GM12864 (cell line): ENCODE data around the gene CTU2.

ENCODE experiments used
- DNase-seq: peaks from one replicate; pipeline ENCODE4 v3.0.0-alpha.2; 2011; ENCODE audit warnings: low read depth
- H3K4me3 ChIP-seq: 2 replicates; pipeline ENCODE4 v1.5.1; 2011; ENCODE audit warnings: mild to moderate bottlenecking, low read depth, low read length, control low read depth
- TF ChIP-seq, protein P1 (sequence below): IDR thresholded peaks from 2 replicates; pipeline ENCODE4 v1.5.1; 2011; ENCODE audit warnings: low read depth, mild to moderate bottlenecking, moderate library complexity, low read length, control low read depth, inconsistent platforms; ENCODE audit errors: missing control alignments

The CTU2 gene

GRCh38 chr16:88754109-88754911 lies 48.0 kb downstream of the CTU2 start:
- H3K4me3 ChIP-seq, result no peak overlapping the region
- TF ChIP-seq, protein P1, sequence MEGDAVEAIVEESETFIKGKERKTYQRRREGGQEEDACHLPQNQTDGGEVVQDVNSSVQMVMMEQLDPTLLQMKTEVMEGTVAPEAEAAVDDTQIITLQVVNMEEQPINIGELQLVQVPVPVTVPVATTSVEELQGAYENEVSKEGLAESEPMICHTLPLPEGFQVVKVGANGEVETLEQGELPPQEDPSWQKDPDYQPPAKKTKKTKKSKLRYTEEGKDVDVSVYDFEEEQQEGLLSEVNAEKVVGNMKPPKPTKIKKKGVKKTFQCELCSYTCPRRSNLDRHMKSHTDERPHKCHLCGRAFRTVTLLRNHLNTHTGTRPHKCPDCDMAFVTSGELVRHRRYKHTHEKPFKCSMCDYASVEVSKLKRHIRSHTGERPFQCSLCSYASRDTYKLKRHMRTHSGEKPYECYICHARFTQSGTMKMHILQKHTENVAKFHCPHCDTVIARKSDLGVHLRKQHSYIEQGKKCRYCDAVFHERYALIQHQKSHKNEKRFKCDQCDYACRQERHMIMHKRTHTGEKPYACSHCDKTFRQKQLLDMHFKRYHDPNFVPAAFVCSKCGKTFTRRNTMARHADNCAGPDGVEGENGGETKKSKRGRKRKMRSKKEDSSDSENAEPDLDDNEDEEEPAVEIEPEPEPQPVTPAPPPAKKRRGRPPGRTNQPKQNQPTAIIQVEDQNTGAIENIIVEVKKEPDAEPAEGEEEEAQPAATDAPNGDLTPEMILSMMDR, result no peak
- DNase-seq, result no peak

DNA sequence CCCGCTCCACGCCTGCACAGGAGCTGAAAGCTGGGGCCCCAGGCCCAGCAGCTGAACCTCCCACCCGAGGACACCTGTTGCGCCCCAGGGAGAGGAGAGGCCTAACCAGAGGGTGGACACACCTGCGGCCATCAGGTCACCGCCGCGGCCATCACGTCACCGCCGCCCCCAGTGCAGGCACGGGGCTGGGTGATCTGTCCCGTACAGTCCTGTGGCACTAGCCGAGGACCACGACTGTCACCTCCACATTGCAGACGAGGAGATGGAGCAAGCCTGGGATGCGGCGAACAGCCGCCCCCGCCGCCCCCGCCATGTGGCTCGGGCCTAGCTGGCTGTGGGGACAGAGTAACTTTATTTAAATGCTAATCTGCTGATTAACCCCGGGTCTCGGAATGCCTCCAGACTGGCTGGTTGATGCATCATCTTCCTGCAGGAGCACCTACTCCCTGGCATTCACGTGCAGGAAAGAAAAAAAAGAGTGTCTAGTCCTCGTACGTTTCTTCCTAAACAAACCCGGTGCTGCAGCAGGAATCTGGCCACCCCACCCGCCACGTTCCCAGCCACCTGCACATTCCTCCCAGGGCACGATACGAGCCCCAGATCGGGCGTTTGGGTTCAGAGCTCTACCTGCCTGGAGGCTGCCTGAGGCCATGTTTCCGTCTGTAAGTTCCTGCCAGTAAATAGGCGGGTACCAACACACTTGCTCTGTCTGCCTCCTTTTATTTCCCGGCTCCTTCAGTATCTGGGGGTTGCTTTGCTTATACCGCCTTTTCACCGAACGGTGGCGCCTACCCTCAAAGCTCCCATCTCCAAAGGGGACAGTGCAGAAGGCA lies 48.8 kb downstream of the CTU2 start:
- DNase-seq, result no peak
- no peak overlapping the region for H3K4me3 ChIP-seq
- TF ChIP-seq, protein P1, result no peak

GRCh38 chr16:88755745-88756443 lies 49.6 kb downstream of the CTU2 start:
- H3K4me3 ChIP-seq, result no peak overlapping the region
- TF ChIP-seq, protein P1, result no peak
- DNase-seq, result no peak

DNA sequence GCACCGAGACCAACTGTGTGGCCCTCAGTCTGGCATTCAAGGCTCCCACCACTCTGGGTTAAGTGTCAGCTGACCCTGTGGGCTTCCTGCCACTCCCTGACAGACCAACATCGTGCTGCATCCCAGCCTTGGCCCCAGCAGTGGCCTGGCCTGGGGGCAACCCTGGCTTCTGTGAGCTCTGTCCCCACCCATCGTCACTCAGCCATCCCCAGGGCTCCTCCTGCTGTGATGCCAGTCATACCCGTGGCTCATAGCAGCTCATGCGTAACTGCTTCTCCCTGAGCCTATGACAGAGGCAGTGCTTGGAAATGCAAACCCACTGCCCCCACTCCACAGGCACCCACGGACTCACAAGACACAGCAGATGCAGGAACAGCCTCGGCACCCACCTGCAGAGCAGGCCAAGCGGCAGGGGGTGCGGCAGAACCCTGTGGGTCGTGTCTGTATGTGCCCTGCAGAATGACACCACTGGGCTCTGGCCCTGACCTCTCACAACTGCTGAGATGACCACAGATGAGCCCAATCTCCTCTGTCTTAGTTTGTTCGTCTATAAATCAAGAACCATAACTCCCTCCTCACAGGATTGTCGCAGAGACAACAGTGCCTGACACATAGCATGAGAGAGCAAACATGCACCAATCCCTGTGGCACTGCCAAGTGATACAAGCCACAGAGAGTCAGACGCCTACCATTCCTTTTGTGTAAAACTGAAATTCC lies 52.1 kb downstream of the CTU2 start:
- no peak overlapping the region for H3K4me3 ChIP-seq
- DNase-seq, result no peak
- TF ChIP-seq, protein P1, result no peak

DNA sequence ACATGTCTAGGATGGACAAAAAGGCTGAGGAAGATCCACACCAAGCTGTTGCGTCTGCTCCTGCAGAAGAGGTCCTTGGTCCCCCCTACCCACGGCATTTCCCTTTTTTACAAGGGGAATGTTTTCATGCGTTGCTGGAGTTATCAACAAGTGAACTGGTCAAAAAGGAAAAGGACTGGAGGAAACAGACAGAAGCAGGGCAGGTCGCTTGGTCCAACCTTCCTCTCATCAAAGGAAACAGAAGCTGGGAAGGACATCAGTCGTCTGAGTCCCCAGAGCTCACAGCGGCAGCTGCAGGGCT lies 52.6 kb downstream of the CTU2 start:
- no peak overlapping the region for H3K4me3 ChIP-seq
- no peak for DNase-seq
- TF ChIP-seq, protein P1, result no peak

- no peak for DNase-seq
- TF ChIP-seq, protein P1, result no peak
- no peak overlapping the region for H3K4me3 ChIP-seq
These were observed 53.1 kb downstream of the CTU2 start for GRCh38 chr16:88759245-88759975.
